Activated T-cell treated with anti-CD3 and anti-CD28 coated beads, Interleukin-2, amount 50 U/mL, for 1 hour (primary cell): ENCODE results near the gene PMIS2.

ENCODE experiments used
- DNase-seq: peaks from one replicate; pipeline ENCODE4 v3.0.0-alpha.2; 2020

PMIS2 gene

GRCh38 chr19:35633727-35634440 lies 47.9 kb downstream of the PMIS2 start:
- DNase-seq, result no peak

GRCh38 chr19:35636651-35637050 lies 50.7 kb downstream of the PMIS2 start:
- DNase-seq, result no peak
